Measurements from ENCODE around the gene DVL2. TPM values are rescaled to one million over a fixed set of nuclear protein-coding genes. Genes with fewer than 3 reads are reported as not detected.

The DVL2 gene
- total and polyA plus RNA-seq, 2 donors (not counting 3 experiments of a cell fraction or from before 2014, with no cell fraction given), result 17.2 to 55.9 TPM

GRCh38 chr17:7208027-7208571, 26.2 kb downstream of the DVL2 start:
- peaks cover 5% of the 10 kb centered on the region for H3K79me2 ChIP-seq (ENCODE audit: control insufficient read depth, insufficient read depth, low read length)
- H3K4me1 ChIP-seq (ENCODE audit: control insufficient read depth, extremely low read depth, insufficient read depth, low read length), result peaks cover 6% of the 10 kb centered on the region
- CTCF ChIA-PET, result interaction anchor here (1.0 kb wide), 1 partner anchor 163 kb away, joined by 3 read pairs; no protein-coding TSS in a partner anchor
- no peak overlapping the region for H3K9ac ChIP-seq (replicated peaks; ENCODE audit: extremely low read depth, insufficient read depth, low read length)
- intact Hi-C loops (cut with micrococcal nuclease) (no loop called here), dilution Hi-C loops (cut with MboI; ENCODE audit: extremely low pct_ligation_motif_present, low sequenced_read_pairs) (no loop called here)
- DNase-seq (ENCODE audit: low read depth, low spot score) (no peak), FAIRE-seq (no peak)
- no peak overlapping the region for H3K27ac ChIP-seq (ENCODE audit: insufficient read depth, low read depth, low read length)
- H4K20me1 ChIP-seq (replicated peaks; ENCODE audit: control insufficient read depth, extremely low read depth, insufficient read depth, low read length), result no peaks in the 10 kb centered on the region
- H3K9me3 ChIP-seq (replicated peaks; ENCODE audit: control insufficient read depth, insufficient read depth, low read length), result no peaks in the 10 kb centered on the region
- H3K36me3 ChIP-seq (ENCODE audit: control insufficient read depth in 2 of 2, extremely low read depth in 1 of 2, insufficient read depth in 2 of 2, low read length in 2 of 2), result peaks cover 0 to 10% of the 10 kb centered on the region in 2 experiments
- H3K27me3 ChIP-seq (ENCODE audit: control insufficient read depth in 2 of 2, insufficient read depth in 2 of 2, low read length in 2 of 2), result no peaks in the 10 kb centered on the region
- POLR2A ChIA-PET, result no interaction called here
- TF ChIP-seq GATA2 (IDR thresholded peaks at IDR 0.05; ENCODE audit: insufficient read depth, insufficient read length, low read depth, low read length), result no peak
- TF ChIP-seq EZH2 (IDR thresholded peaks at IDR 0.05; ENCODE audit: borderline replicate concordance, low read depth, low read length, severe bottlenecking), result no peak
- BruUV-seq (replicated peaks), result no TSS peak
- no peaks in the 10 kb centered on the region for H3K9me1 ChIP-seq (replicated peaks; ENCODE audit: control insufficient read depth, extremely low read depth, insufficient read depth, low read length)
- no peak overlapping the region for H3K4me2 ChIP-seq (ENCODE audit: insufficient read depth, low read length)
- no peak overlapping the region for H3K4me3 ChIP-seq (replicated peaks in 1 of 3; ENCODE audit: insufficient read depth in 1 of 3, low read depth in 1 of 3, low read length in 3 of 3)
- H2AFZ ChIP-seq (ENCODE audit: low read depth, low read length), result no peak overlapping the region

- no peak overlapping the region for H3K27ac ChIP-seq (ENCODE audit: insufficient read depth, low read depth, low read length)
- intact Hi-C loops (cut with micrococcal nuclease) (no loop called here), dilution Hi-C loops (cut with MboI; ENCODE audit: extremely low pct_ligation_motif_present, low sequenced_read_pairs) (no loop called here)
- H3K36me3 ChIP-seq (ENCODE audit: control insufficient read depth in 2 of 2, extremely low read depth in 1 of 2, insufficient read depth in 2 of 2, low read length in 2 of 2), result peaks cover 3 to 15% of the 10 kb centered on the region in 2 experiments
- no peaks in the 10 kb centered on the region for H3K27me3 ChIP-seq (ENCODE audit: control insufficient read depth in 2 of 2, insufficient read depth in 2 of 2, low read length in 2 of 2)
- no peak for DNase-seq (ENCODE audit: low read depth, low spot score)
- POLR2A ChIA-PET, result no interaction called here
- no peak for FAIRE-seq
- no peak overlapping the region for H3K4me2 ChIP-seq (ENCODE audit: insufficient read depth, low read length)
- H3K9ac ChIP-seq (replicated peaks; ENCODE audit: extremely low read depth, insufficient read depth, low read length), result no peak overlapping the region
- BruUV-seq (replicated peaks), result no TSS peak
- peaks cover 6% of the 10 kb centered on the region for H3K4me1 ChIP-seq (ENCODE audit: control insufficient read depth, extremely low read depth, insufficient read depth, low read length)
- H4K20me1 ChIP-seq (replicated peaks; ENCODE audit: control insufficient read depth, extremely low read depth, insufficient read depth, low read length), result no peaks in the 10 kb centered on the region
- TF ChIP-seq MAX (IDR thresholded peaks at IDR 0.05; ENCODE audit: insufficient read depth, insufficient read length), result no peak
- no peak for TF ChIP-seq POLR2AphosphoS5 (IDR thresholded peaks at IDR 0.05; ENCODE audit: insufficient read depth, low read depth, low read length)
- no peak for TF ChIP-seq EZH2 (IDR thresholded peaks at IDR 0.05; ENCODE audit: borderline replicate concordance, low read depth, low read length, severe bottlenecking)
- no peak for TF ChIP-seq FOS (IDR thresholded peaks at IDR 0.05; ENCODE audit: borderline replicate concordance, insufficient read depth, low read length)
- TF ChIP-seq MYC (IDR thresholded peaks at IDR 0.05; ENCODE audit: low read depth, low read length), result no peak
- no peak for TF ChIP-seq JUN (IDR thresholded peaks at IDR 0.05; ENCODE audit: borderline replicate concordance, insufficient read depth, insufficient read length, low read depth)
- TF ChIP-seq POLR2A (IDR thresholded peaks at IDR 0.05; ENCODE audit: low read depth, low read length), result no peak
- no peak for TF ChIP-seq CTCF (IDR thresholded peaks at IDR 0.05; ENCODE audit: extremely low read depth in 1 of 2, insufficient read depth in 1 of 2, low read depth in 1 of 2, low read length in 2 of 2)
- TF ChIP-seq GATA2 (IDR thresholded peaks at IDR 0.05; ENCODE audit: insufficient read depth, insufficient read length, low read depth, low read length), result no peak
- H3K79me2 ChIP-seq (ENCODE audit: control insufficient read depth, insufficient read depth, low read length), result peaks cover 5% of the 10 kb centered on the region
- H3K9me1 ChIP-seq (replicated peaks; ENCODE audit: control insufficient read depth, extremely low read depth, insufficient read depth, low read length), result no peaks in the 10 kb centered on the region
- no peak overlapping the region for H3K4me3 ChIP-seq (replicated peaks in 1 of 3; ENCODE audit: insufficient read depth in 1 of 3, low read depth in 1 of 3, low read length in 3 of 3)
- CTCF ChIA-PET, result interaction anchor here (1.0 kb wide), 1 partner anchor 162 kb away, joined by 3 read pairs; no protein-coding TSS in a partner anchor
- no peaks in the 10 kb centered on the region for H3K9me3 ChIP-seq (replicated peaks; ENCODE audit: control insufficient read depth, insufficient read depth, low read length)
- H2AFZ ChIP-seq (ENCODE audit: low read depth, low read length), result no peak overlapping the region
Observed at GRCh38 chr17:7207120-7208001, 27.0 kb downstream of the DVL2 start.

Measured in endothelial cell of umbilical vein (primary cell).